Activated naive CD8-positive, alpha-beta T cell treated with anti-CD3 and anti-CD28 coated beads, Interleukin-2, amount 50 U/mL, for 24 hours (primary cell): Measurements from ENCODE around the gene SLC5A12.

ENCODE experiments used
- ATAC-seq: fragments of 150-1000 bp; cut with Tn5 transposase; one replicate; pipeline ENCODE4 v1.10.0; 2021
- DNase-seq: peaks from one replicate; pipeline ENCODE4 v3.0.0; 2021
- H3K27ac Mint-ChIP-seq: one replicate; pipeline ENCODE4 v1.8.0; 2021; ENCODE audit warnings: mild to moderate bottlenecking, mixed read lengths
- H3K27me3 Mint-ChIP-seq: one replicate; pipeline ENCODE4 v1.8.0; 2021; ENCODE audit warnings: mixed read lengths
- H3K36me3 Mint-ChIP-seq: one replicate; pipeline ENCODE4 v1.8.0; 2021; ENCODE audit warnings: low read depth, mixed read lengths
- H3K4me1 Mint-ChIP-seq: one replicate; pipeline ENCODE4 v1.8.0; 2021; ENCODE audit warnings: mixed read lengths
- H3K4me3 Mint-ChIP-seq: one replicate; pipeline ENCODE4 v1.8.0; 2021; ENCODE audit warnings: mild to moderate bottlenecking, moderate library complexity, mixed read lengths
- H3K9me3 Mint-ChIP-seq: one replicate; pipeline ENCODE4 v1.8.0; 2021; ENCODE audit warnings: mixed read lengths

Gene SLC5A12, protein sequence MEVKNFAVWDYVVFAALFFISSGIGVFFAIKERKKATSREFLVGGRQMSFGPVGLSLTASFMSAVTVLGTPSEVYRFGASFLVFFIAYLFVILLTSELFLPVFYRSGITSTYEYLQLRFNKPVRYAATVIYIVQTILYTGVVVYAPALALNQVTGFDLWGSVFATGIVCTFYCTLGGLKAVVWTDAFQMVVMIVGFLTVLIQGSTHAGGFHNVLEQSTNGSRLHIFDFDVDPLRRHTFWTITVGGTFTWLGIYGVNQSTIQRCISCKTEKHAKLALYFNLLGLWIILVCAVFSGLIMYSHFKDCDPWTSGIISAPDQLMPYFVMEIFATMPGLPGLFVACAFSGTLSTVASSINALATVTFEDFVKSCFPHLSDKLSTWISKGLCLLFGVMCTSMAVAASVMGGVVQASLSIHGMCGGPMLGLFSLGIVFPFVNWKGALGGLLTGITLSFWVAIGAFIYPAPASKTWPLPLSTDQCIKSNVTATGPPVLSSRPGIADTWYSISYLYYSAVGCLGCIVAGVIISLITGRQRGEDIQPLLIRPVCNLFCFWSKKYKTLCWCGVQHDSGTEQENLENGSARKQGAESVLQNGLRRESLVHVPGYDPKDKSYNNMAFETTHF

DNA sequence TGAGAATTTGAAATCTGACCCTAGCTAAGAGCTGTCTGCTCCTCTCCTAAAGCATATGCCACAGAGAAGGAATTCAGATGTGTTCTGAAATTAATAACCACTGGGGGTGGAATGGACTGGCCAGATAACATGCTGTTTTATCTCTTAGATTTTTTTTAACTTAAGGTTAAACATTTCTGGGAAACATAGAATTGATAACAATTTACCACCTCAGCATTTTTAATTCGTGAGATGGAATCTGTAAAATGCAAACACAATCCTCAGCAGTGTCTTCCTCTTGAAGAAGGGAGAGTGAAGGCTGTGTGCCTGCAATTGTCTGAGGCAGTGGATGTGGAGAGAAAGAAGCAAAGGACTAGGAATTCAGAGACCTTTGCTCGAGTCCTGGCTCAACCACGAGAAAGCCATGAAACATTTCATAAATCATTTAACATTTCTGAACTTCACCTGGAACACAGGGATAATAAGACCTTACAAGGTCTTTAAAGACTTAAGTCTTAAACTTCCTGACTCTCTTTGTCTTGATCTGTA lies at the start of gene SLC5A12:
SLC5A12 (minus strand) TSS at position 113 of the 528 bp plus-strand sequence. CDS start 346 bp downstream, outside the sequence.
- no peak within 1 kb of the TSS for H3K4me3 Mint-ChIP-seq
- H3K27me3 Mint-ChIP-seq = no peaks in the 10 kb centered on the region
- DNase-seq (no peak), ATAC-seq (no peak)
- no peaks in the 10 kb centered on the region for H3K4me1 Mint-ChIP-seq
- no peak within 1 kb of the TSS for H3K27ac Mint-ChIP-seq
- H3K36me3 Mint-ChIP-seq = no peaks in the 10 kb centered on the region
- H3K9me3 Mint-ChIP-seq = peaks cover 5% of the 10 kb centered on the region

DNA sequence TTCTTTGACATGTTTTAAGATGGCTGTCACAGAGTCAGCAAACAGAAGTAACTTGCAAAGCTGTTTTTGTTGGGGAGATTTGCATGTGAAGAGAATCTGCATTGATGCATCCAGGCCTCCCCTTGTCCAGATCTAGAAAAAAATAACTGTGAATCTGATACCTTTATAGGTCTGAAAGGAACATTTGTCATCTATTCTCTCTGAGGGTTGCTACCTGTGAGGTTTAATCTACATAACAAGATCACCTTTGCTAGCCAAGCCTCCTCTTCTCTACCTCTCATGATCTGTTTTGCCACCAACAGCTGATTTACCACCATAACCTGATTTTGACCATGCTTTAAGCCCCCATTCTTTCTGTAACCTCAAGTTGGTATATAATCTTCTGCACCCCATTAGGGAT lies 47.2 kb upstream of the SLC5A12 start:
- Mint-ChIP-seq H3K4me3 (no peak overlapping the region), H3K27ac (no peak overlapping the region), H3K36me3 (no peaks in the 10 kb centered on the region), H3K27me3 (no peaks in the 10 kb centered on the region), H3K9me3 (no peaks in the 10 kb centered on the region), H3K4me1 (no peaks in the 10 kb centered on the region)
- no peak for ATAC-seq
- DNase-seq = no peak

DNA sequence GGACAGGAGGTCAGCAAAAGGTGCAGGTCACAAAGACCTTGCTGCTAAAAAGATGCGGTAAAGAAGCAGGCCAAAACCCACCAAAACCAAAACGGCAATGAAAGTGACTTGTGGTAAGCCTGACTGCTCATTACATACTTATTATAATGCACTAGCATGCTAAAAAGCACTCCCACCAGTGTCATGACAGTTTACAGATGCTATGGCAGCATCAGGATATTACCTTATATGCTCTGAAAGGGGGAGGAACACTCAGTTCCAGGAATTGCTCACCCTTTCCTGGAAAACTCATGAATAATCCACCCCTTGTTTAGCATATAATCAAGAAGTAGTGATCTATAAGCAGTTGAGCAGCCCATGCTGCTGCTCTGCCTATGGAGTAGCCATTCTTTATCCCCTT lies 45.2 kb upstream of the SLC5A12 start:
- no peaks in the 10 kb centered on the region for H3K4me1 Mint-ChIP-seq

DNA sequence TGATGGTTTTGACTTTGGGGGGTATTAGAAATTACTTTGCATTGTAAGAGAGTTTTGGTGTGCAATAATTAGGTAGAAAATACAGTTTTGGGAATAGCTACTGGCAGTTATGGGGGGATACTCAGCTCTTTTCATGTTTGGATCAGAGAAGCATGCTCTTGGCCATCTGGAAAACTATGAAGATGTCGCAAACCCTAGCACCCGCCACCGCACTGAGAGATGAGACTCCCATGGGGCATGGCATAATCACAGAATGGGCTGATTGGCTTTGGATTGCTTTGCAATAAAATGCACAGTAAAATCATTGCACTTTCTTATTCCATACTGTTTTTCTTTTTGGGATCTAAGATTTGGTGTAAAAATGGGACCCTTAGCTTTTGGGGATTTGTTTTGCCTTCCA lies 43.5 kb upstream of the SLC5A12 start:
- Mint-ChIP-seq H3K27ac (no peak overlapping the region), H3K9me3 (no peaks in the 10 kb centered on the region), H3K36me3 (no peaks in the 10 kb centered on the region), H3K4me3 (no peak overlapping the region), H3K27me3 (no peaks in the 10 kb centered on the region), H3K4me1 (no peaks in the 10 kb centered on the region)
- ATAC-seq (no peak), DNase-seq (no peak)

More for the DNA sequence above, 45.2 kb upstream of the SLC5A12 start:
- ATAC-seq = no peak
- no peaks in the 10 kb centered on the region for H3K36me3 Mint-ChIP-seq
- no peaks in the 10 kb centered on the region for H3K27me3 Mint-ChIP-seq
- H3K9me3 Mint-ChIP-seq = no peaks in the 10 kb centered on the region
- no peak overlapping the region for H3K27ac Mint-ChIP-seq
- no peak overlapping the region for H3K4me3 Mint-ChIP-seq
- no peak for DNase-seq

DNA sequence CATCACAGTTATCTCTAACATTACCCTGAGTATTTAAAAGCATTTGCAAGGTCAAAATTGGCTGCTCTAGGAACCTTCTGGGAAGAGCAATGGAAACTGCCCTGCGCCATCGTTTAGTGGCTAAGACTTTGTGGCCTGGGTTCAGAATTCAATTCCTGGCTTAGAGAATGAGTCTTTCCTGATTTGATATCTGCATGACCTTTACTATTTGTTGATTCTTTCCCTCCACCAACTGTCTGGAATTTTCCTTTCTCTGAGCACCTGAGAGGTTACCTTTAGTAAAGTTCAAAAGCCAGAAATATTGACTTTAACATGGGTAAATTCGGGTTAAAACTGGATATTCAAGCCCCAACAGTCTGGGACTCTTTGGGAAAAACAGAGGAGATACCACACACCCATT lies 43.0 kb upstream of the SLC5A12 start:
- no peak overlapping the region for H3K4me3 Mint-ChIP-seq
- H3K4me1 Mint-ChIP-seq = no peaks in the 10 kb centered on the region
- no peaks in the 10 kb centered on the region for H3K9me3 Mint-ChIP-seq

DNA sequence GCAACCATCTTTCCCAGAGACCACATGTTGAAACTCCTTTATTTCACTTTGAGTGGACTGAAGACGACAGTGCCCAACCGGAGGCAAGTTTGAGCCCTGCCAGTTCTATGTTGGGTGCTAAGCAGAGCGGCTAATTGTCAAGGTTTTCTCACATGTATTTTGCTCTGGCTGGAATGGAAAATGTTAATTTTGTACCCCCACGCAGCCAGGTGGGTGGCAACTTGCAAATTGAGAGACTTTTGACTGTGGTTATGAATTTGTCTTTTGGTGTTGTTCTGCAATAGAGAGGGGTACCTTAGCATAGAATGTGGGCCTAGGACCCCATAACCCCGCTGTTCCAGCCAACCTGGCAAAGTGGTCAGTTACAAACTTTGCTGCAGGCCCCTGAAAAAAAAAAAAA lies 42.5 kb upstream of the SLC5A12 start:
- Mint-ChIP-seq H3K27me3 (no peaks in the 10 kb centered on the region), H3K27ac (no peak overlapping the region), H3K4me1 (no peaks in the 10 kb centered on the region), H3K9me3 (no peaks in the 10 kb centered on the region), H3K4me3 (no peak overlapping the region), H3K36me3 (no peaks in the 10 kb centered on the region)
- no peak for DNase-seq
- ATAC-seq = no peak

More for the DNA sequence above, 43.0 kb upstream of the SLC5A12 start:
- no peaks in the 10 kb centered on the region for H3K36me3 Mint-ChIP-seq
- DNase-seq (no peak), ATAC-seq (no peak)
- H3K27me3 Mint-ChIP-seq = no peaks in the 10 kb centered on the region
- no peak overlapping the region for H3K27ac Mint-ChIP-seq

DNA sequence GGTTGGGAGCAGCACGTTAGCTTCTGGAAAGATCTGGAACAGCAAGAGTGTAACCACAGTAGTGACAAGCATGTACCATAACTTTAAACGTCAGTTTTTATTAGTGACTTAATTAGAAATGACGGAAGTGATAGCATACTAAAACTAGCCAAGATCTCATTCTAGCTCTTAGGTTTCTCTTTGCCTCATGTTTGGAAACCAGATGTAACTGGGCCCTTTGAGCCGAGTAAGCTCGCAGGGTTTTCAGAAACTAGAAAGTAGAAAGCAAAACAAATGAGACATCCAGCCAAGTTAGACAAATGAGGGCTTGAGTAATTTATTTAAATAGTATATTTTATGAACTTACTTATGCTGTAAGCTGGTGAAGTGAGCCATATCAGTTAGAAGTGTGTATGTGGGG lies 40.2 kb upstream of the SLC5A12 start:
- DNase-seq (no peak), ATAC-seq (no peak)
- no peak overlapping the region for H3K4me3 Mint-ChIP-seq
- no peaks in the 10 kb centered on the region for H3K27me3 Mint-ChIP-seq
- H3K36me3 Mint-ChIP-seq = no peaks in the 10 kb centered on the region
- H3K27ac Mint-ChIP-seq = no peak overlapping the region
- no peaks in the 10 kb centered on the region for H3K9me3 Mint-ChIP-seq
- no peaks in the 10 kb centered on the region for H3K4me1 Mint-ChIP-seq

DNA sequence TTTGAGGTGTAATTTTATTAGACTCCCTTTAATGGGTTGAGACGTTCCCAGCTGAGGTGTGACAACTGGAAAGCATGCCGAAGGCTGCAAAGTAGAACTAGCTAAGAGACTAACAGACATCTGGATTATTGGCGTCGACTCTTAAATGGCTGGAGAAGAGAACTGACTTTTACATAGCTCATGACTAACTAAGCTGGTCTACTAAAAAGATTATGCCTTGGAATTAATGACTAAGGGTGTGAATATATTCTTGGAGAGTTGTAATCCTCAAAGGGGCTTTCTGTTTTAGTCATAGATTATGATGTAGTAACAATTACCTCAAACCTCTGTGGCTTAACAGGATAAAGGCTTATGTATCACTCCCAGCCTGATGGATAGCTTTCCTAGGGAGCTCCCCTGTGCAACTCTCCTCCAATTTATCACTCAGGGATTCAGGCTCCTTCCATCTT lies 39.5 kb upstream of the SLC5A12 start:
- H3K27me3 Mint-ChIP-seq = no peaks in the 10 kb centered on the region
- no peaks in the 10 kb centered on the region for H3K4me1 Mint-ChIP-seq
- H3K36me3 Mint-ChIP-seq = no peaks in the 10 kb centered on the region
- no peak overlapping the region for H3K27ac Mint-ChIP-seq
- peaks cover 5% of the 10 kb centered on the region for H3K9me3 Mint-ChIP-seq
- no peak overlapping the region for H3K4me3 Mint-ChIP-seq
- ATAC-seq (no peak), DNase-seq (no peak)

DNA sequence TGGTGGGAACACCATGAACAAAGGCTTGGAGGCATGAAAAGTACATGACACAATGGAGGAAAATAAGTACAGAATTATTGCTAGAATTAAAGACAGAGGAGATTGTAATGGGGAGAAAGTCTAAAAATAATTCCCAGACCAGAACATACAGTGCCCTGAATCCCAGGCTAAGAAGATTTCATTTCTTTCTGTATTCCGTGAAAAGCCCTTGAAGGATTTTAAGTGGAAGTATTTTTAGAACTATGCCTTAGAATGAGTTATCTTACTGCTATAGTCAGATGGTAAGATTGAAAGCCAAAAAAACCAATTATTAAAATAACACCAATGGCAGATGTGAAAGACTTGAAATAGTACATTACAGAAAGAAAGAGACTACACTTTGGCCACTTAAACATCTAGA lies 36.1 kb upstream of the SLC5A12 start:
- Mint-ChIP-seq H3K4me1 (no peaks in the 10 kb centered on the region), H3K27ac (no peak overlapping the region), H3K4me3 (no peak overlapping the region), H3K9me3 (peaks cover 5% of the 10 kb centered on the region), H3K27me3 (no peaks in the 10 kb centered on the region), H3K36me3 (no peaks in the 10 kb centered on the region)
- ATAC-seq (no peak), DNase-seq (no peak)

DNA sequence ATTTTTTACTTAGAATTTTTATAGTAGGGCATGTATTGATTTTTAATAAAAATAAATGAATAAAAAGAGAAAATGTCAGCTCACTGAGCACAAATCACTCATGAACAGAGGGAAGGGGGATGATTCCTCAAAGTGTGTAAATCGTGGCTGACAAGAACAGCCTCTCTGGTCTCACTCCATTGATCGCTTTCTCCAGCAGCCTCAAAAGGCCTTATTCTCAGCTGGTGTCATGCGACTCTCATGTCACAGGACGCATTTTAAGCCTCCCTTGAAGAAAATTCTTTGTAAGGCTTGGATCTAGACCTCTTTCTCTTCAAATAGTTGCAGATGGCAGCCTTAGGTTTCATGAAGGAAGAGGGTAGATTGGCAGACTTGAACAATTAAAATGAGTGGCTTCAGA lies 33.9 kb upstream of the SLC5A12 start:
- H3K36me3 Mint-ChIP-seq = no peaks in the 10 kb centered on the region
- no peak overlapping the region for H3K4me3 Mint-ChIP-seq
- no peak overlapping the region for H3K27ac Mint-ChIP-seq
- H3K9me3 Mint-ChIP-seq = peaks cover 5% of the 10 kb centered on the region
- DNase-seq (no peak), ATAC-seq (no peak)
- no peaks in the 10 kb centered on the region for H3K4me1 Mint-ChIP-seq
- no peaks in the 10 kb centered on the region for H3K27me3 Mint-ChIP-seq

DNA sequence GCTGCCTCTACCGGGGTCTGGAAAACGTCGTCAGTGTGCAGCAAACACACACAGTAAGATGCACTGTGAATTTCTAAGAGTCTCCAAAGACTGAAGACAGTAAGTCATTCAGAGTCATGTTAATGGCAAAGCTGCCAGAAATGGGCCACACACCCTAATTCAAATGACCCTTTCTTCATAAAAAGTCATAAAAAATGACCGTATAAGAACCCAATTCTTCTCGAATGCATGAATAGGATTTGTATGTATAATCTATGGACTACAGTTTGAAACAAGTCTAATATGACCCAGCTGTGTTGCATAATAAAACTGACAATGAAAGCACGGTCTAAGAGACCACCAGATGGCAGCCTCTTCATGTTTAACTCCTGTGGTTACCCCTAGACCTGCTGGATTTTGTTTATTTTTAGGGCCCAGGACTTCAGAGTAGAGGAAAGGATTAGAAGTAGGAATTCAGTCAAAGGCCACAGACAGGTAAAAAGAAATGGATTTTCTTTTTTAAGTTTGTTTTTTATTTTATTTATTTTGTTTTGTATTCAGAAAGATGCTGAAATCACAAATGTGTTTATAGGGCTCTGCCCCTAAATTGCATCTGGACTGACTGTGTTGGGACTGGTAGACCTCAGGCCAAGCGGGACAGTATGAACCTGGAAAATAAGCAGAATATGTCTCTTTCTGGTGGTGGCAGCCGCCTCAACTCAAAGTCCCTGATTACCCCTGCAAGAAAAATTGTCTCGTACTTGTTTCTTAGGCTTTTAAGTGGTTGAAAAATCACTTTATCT lies 32.1 kb upstream of the SLC5A12 start:
- H3K9me3 Mint-ChIP-seq = peaks cover 5% of the 10 kb centered on the region
- no peaks in the 10 kb centered on the region for H3K36me3 Mint-ChIP-seq
- no peaks in the 10 kb centered on the region for H3K27me3 Mint-ChIP-seq
- no peak overlapping the region for H3K4me3 Mint-ChIP-seq
- H3K27ac Mint-ChIP-seq = no peak overlapping the region
- DNase-seq (no peak), ATAC-seq (no peak)
- H3K4me1 Mint-ChIP-seq = no peaks in the 10 kb centered on the region

DNA sequence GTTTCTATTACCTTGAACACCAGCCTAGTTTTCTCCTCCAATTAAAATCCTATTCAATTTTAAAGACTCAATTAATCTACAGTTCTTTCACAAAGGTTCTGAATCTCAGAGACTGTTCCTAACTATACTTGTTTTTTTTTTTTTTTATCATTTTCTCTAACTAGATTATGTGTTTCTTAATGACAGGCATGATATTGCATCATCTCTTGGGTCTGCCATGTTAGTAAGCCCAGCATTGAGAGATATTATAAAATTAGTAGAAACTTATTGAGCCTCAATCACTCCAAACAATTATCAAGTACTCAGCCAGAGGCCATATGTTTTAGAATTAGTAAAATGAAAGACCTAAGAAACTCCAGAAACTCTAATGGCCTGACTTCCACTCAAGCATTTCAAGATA lies 28.1 kb upstream of the SLC5A12 start:
- no peaks in the 10 kb centered on the region for H3K27me3 Mint-ChIP-seq
- H3K4me1 Mint-ChIP-seq = no peaks in the 10 kb centered on the region
- H3K27ac Mint-ChIP-seq = no peak overlapping the region
- no peak overlapping the region for H3K4me3 Mint-ChIP-seq
- H3K9me3 Mint-ChIP-seq = no peaks in the 10 kb centered on the region
- no peak for ATAC-seq
- DNase-seq = no peak
- no peaks in the 10 kb centered on the region for H3K36me3 Mint-ChIP-seq

DNA sequence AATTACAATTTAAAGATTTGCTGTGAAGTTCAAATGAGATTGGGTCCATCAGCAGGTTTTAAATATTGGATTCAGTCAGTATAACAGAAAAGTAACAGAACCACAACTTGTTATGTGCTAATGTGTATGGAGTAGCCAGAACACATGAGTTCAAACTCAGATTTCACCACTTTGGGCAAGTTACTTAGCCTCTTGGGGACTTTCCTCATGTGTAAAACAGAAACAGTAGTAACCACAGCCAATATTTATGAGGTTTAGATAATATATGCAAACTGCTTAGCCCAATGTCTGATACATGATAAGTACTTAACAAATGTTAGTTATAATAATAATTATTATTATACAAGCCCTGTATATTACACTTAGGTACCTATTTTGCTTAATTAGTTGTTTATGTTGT lies 21.8 kb upstream of the SLC5A12 start:
- Mint-ChIP-seq H3K4me3 (no peak overlapping the region), H3K27ac (no peak overlapping the region), H3K9me3 (peaks cover 5% of the 10 kb centered on the region), H3K36me3 (no peaks in the 10 kb centered on the region), H3K4me1 (no peaks in the 10 kb centered on the region), H3K27me3 (no peaks in the 10 kb centered on the region)
- no peak for DNase-seq
- no peak for ATAC-seq

DNA sequence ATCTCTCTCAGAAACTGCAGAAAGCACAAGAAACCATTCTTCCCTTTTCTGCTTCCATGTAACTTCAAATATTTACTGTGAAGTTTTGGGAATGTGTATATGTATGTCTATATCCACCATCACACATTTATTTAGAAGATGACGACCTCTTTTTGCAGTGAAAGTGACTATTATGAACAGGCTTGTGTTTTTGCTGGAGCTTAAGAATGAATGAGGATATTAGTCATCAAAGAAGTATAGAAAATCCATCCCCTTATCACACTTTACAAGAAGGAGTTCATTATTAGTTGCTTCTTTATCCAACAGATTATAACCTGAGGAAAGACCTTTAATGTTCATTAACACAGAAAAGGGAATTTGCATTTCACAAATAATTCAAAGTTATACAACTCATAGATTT lies 21.1 kb upstream of the SLC5A12 start:
- Mint-ChIP-seq H3K36me3 (no peaks in the 10 kb centered on the region), H3K27ac (no peak overlapping the region), H3K4me1 (no peaks in the 10 kb centered on the region), H3K9me3 (peaks cover 5% of the 10 kb centered on the region), H3K27me3 (no peaks in the 10 kb centered on the region), H3K4me3 (no peak overlapping the region)
- DNase-seq (no peak), ATAC-seq (no peak)

DNA sequence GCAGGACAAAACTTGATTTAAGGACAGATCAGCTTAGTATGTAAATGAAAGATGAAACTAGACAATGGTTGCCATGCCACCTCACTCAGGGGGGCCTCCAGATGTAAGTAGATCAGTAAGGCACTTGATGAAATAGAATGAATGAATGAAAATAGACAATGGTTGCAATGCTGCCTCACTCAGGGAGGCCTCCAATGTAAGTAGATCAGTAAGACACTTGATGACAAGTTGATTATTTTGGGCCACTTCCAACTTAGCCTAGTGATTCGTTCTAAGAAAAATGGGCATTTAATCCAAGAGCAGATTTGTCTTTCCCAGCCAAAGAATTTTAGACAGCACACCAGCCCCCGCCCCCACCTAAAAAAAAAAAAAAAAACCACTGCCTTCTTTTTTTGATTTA lies 19.2 kb upstream of the SLC5A12 start:
- no peaks in the 10 kb centered on the region for H3K27me3 Mint-ChIP-seq
- H3K36me3 Mint-ChIP-seq = no peaks in the 10 kb centered on the region
- DNase-seq (no peak), ATAC-seq (no peak)
- no peak overlapping the region for H3K4me3 Mint-ChIP-seq
- H3K4me1 Mint-ChIP-seq = no peaks in the 10 kb centered on the region
- H3K27ac Mint-ChIP-seq = no peak overlapping the region
- peaks cover 14% of the 10 kb centered on the region for H3K9me3 Mint-ChIP-seq
